ENCODE measurements around the gene MSANTD1.

MSANTD1 gene

GRCh38 chr4:3253808-3254207 lies 4.8 kb downstream of the MSANTD1 start:
- Histone ChIP-seq H3K4me2 (ENCODE audit: low read length) (no peak overlapping the region), H3K9me3 (ENCODE audit: low read length) (no peaks in the 10 kb centered on the region), H3F3A (ENCODE audit: insufficient read depth, low read length) (no peaks in the 10 kb centered on the region), H3K27me3 (ENCODE audit: insufficient read depth, low read length) (no peaks in the 10 kb centered on the region), H3K79me2 (ENCODE audit: insufficient read depth, low read length) (no peaks in the 10 kb centered on the region), H4K20me1 (ENCODE audit: insufficient read depth, low read length) (no peaks in the 10 kb centered on the region), H3K4me3 (ENCODE audit: low read depth, low read length, poor library complexity, severe bottlenecking) (no peak overlapping the region), H3K9ac (ENCODE audit: low read length) (no peak overlapping the region), H3K4me1 (ENCODE audit: insufficient read depth, low read length, severe bottlenecking) (no peaks in the 10 kb centered on the region), H3K36me3 (ENCODE audit: insufficient read depth, low read length) (no peaks in the 10 kb centered on the region), H2AFZ (ENCODE audit: low read length) (no peak overlapping the region), H3K9me2 (ENCODE audit: low read depth, low read length) (no peaks in the 10 kb centered on the region), H3K27ac (ENCODE audit: low read depth, low read length, poor library complexity, severe bottlenecking) (no peak overlapping the region)
- TF ChIP-seq CTCF (IDR thresholded peaks at IDR 0.05; ENCODE audit: low read length) (no peak), EZH2 (IDR thresholded peaks at IDR 0.05; ENCODE audit: borderline replicate concordance, low read length) (no peak)

- H4K20me1 ChIP-seq (ENCODE audit: insufficient read depth, low read length) = no peaks in the 10 kb centered on the region
- no peaks in the 10 kb centered on the region for H3F3A ChIP-seq (ENCODE audit: insufficient read depth, low read length)
- no peak overlapping the region for H3K4me2 ChIP-seq (ENCODE audit: low read length)
- H3K9ac ChIP-seq (ENCODE audit: low read length) = no peak overlapping the region
- no peak overlapping the region for H2AFZ ChIP-seq (ENCODE audit: low read length)
- no peaks in the 10 kb centered on the region for H3K9me2 ChIP-seq (ENCODE audit: low read depth, low read length)
- H3K4me1 ChIP-seq (ENCODE audit: insufficient read depth, low read length, severe bottlenecking) = no peaks in the 10 kb centered on the region
- H3K4me3 ChIP-seq (ENCODE audit: low read depth, low read length, poor library complexity, severe bottlenecking) = no peak overlapping the region
- H3K79me2 ChIP-seq (ENCODE audit: insufficient read depth, low read length) = no peaks in the 10 kb centered on the region
- no peak overlapping the region for H3K27ac ChIP-seq (ENCODE audit: low read depth, low read length, poor library complexity, severe bottlenecking)
- no peaks in the 10 kb centered on the region for H3K9me3 ChIP-seq (ENCODE audit: low read length)
- TF ChIP-seq CTCF (IDR thresholded peaks at IDR 0.05; ENCODE audit: low read length) = no peak
- TF ChIP-seq EZH2 (IDR thresholded peaks at IDR 0.05; ENCODE audit: borderline replicate concordance, low read length) = no peak
- no peaks in the 10 kb centered on the region for H3K27me3 ChIP-seq (ENCODE audit: insufficient read depth, low read length)
- H3K36me3 ChIP-seq (ENCODE audit: insufficient read depth, low read length) = no peaks in the 10 kb centered on the region
Observed at GRCh38 chr4:3254302-3255131, 5.6 kb downstream of the MSANTD1 start.

GRCh38 chr4:3255611-3256186 lies 6.7 kb downstream of the MSANTD1 start:
- no peak overlapping the region for H2AFZ ChIP-seq (ENCODE audit: low read length)
- TF ChIP-seq EZH2 (IDR thresholded peaks at IDR 0.05; ENCODE audit: borderline replicate concordance, low read length) = no peak
- no peak for TF ChIP-seq CTCF (IDR thresholded peaks at IDR 0.05; ENCODE audit: low read length)
- no peak overlapping the region for H3K9ac ChIP-seq (ENCODE audit: low read length)
- H3K9me3 ChIP-seq (ENCODE audit: low read length) = no peaks in the 10 kb centered on the region
- H3K4me3 ChIP-seq (ENCODE audit: low read depth, low read length, poor library complexity, severe bottlenecking) = no peak overlapping the region
- H3K27me3 ChIP-seq (ENCODE audit: insufficient read depth, low read length) = no peaks in the 10 kb centered on the region
- no peak overlapping the region for H3K27ac ChIP-seq (ENCODE audit: low read depth, low read length, poor library complexity, severe bottlenecking)
- no peaks in the 10 kb centered on the region for H3K4me1 ChIP-seq (ENCODE audit: insufficient read depth, low read length, severe bottlenecking)
- no peaks in the 10 kb centered on the region for H3F3A ChIP-seq (ENCODE audit: insufficient read depth, low read length)
- no peaks in the 10 kb centered on the region for H3K79me2 ChIP-seq (ENCODE audit: insufficient read depth, low read length)
- H3K4me2 ChIP-seq (ENCODE audit: low read length) = no peak overlapping the region
- no peaks in the 10 kb centered on the region for H3K9me2 ChIP-seq (ENCODE audit: low read depth, low read length)
- H4K20me1 ChIP-seq (ENCODE audit: insufficient read depth, low read length) = no peaks in the 10 kb centered on the region
- no peaks in the 10 kb centered on the region for H3K36me3 ChIP-seq (ENCODE audit: insufficient read depth, low read length)
